SK-N-SH (cell line): Measurements from ENCODE around the gene SFXN1. TPM values are rescaled to one million over a fixed set of nuclear protein-coding genes. Genes with fewer than 3 reads are reported as not detected.

Experiments used
- CTCF ChIA-PET: fragments of 300-600, 350-600 bp; formaldehyde crosslinking; extraction: SDS; loops from one replicate; lab custom pipeline; 2021; lab: Yijun Ruan, JAX
- POLR2A ChIA-PET: fragments of 350-600 bp; sonication (Branson Sonifier 250); formaldehyde crosslinking; extraction: SDS; loops from one replicate; lab custom pipeline; 2020; ENCODE audit warnings: antibody characterized with exemption, inconsistent platforms; lab: Yijun Ruan, JAX
- DNase-seq: peaks from one replicate; pipeline ENCODE4 v3.0.0; 2012
- H2AFZ ChIP-seq: fragments of 200-600 bp; sonication (generic); 2 replicates; pipeline ENCODE4 v1.8.1; 2016; ENCODE audit warnings: antibody characterized with exemption, mild to moderate bottlenecking, low read depth
- H3F3A ChIP-seq: fragments of 200-600 bp; sonication (generic); replicated peaks from 2 replicates; pipeline ENCODE3; 2016; ENCODE audit warnings: antibody characterized with exemption, mild to moderate bottlenecking; ENCODE audit not compliant: insufficient read depth
- H3K27ac ChIP-seq, 2 experiments: fragments of 200-500 bp in 1 of 2; fragments of 200-600 bp in 1 of 2; sonication (Bioruptor generic) in 1 of 2; sonication (generic), shearing (Covaris generic) in 1 of 2; 2 replicates each; pipeline versions ENCODE4 v1.5.1 to v1.6.1; 2014 to 2016; ENCODE audit warnings: low read depth in 2 of 2, inconsistent platforms in 1 of 2, low read length in 1 of 2, mild to moderate bottlenecking in 1 of 2, mixed read lengths in 1 of 2
- H3K27me3 ChIP-seq: fragments of 200-600 bp; sonication (generic), shearing (Covaris generic); 2 replicates; pipeline ENCODE4 v1.6.1; 2016; ENCODE audit warnings: mixed run types; ENCODE audit not compliant: insufficient read depth
- H3K36me3 ChIP-seq, 2 experiments: fragments of 200-500 bp in 1 of 2; fragments of 200-600 bp in 1 of 2; sonication (Bioruptor generic) in 1 of 2; sonication (generic) in 1 of 2; replicated peaks in 1 of 2; 2 replicates each; pipeline versions ENCODE3 to v1.5.1; 2014 to 2016; ENCODE audit warnings: low read length in 1 of 2, mild to moderate bottlenecking in 1 of 2; ENCODE audit not compliant: insufficient read depth in 2 of 2, control insufficient read depth in 1 of 2
- H3K4me1 ChIP-seq, 2 experiments: fragments of 200-500 bp in 1 of 2; fragments of 200-600 bp in 1 of 2; sonication (Bioruptor generic) in 1 of 2; sonication (generic), shearing (Covaris generic) in 1 of 2; 2 replicates each; pipeline versions ENCODE4 v1.5.1 to v1.6.1; 2014 to 2016; ENCODE audit warnings: low read depth in 1 of 2, low read length in 1 of 2, mixed run types in 1 of 2; ENCODE audit not compliant: insufficient read depth in 2 of 2, control insufficient read depth in 1 of 2
- H3K4me2 ChIP-seq: fragments of 200-600 bp; sonication (generic), shearing (Covaris generic); 2 replicates; pipeline ENCODE4 v1.6.1; 2017; ENCODE audit warnings: mixed run types
- H3K4me3 ChIP-seq, 2 experiments: fragments of 200-500 bp in 1 of 2; fragments of 200-600 bp in 1 of 2; sonication (Bioruptor generic) in 1 of 2; sonication (generic), shearing (Covaris generic) in 1 of 2; 2 replicates each; pipeline versions ENCODE4 v1.5.1 to v1.8.1; 2014 to 2016; ENCODE audit warnings: low read depth in 2 of 2, inconsistent platforms in 1 of 2, low read length in 1 of 2, mild to moderate bottlenecking in 1 of 2, mixed read lengths in 1 of 2, moderate library complexity in 1 of 2
- H3K79me2 ChIP-seq: fragments of 200-600 bp; sonication (generic); 2 replicates; pipeline ENCODE4 v1.8.1; 2017; ENCODE audit warnings: mild to moderate bottlenecking; ENCODE audit not compliant: insufficient read depth
- H3K9ac ChIP-seq: fragments of 200-600 bp; sonication (generic); 2 replicates; pipeline ENCODE4 v1.6.1; 2017; ENCODE audit warnings: mixed run types
- H3K9me2 ChIP-seq: fragments of 200-600 bp; sonication (generic); 2 replicates; pipeline ENCODE4 v1.6.1; 2017; ENCODE audit warnings: mixed run types
- H3K9me3 ChIP-seq: fragments of 200-600 bp; sonication (generic); 2 replicates; pipeline ENCODE4 v1.6.1; 2017; ENCODE audit warnings: mixed run types, mild to moderate bottlenecking, moderate library complexity
- H4K20me1 ChIP-seq: fragments of 200-600 bp; sonication (generic); 2 replicates; pipeline ENCODE4 v1.6.1; 2017; ENCODE audit warnings: mild to moderate bottlenecking, mixed run types; ENCODE audit not compliant: insufficient read depth
- CHD2 ChIP-seq: fragments of 150-350 bp; IDR thresholded peaks from 2 replicates; pipeline ENCODE4 v1.6.1; 2018; ENCODE audit warnings: low read length; ENCODE audit not compliant: partially characterized antibody
- EP300 ChIP-seq, 2 experiments: IDR thresholded peaks; 2 replicates each; pipeline versions ENCODE4 v1.4.0 to v1.6.1; 2012; ENCODE audit warnings: borderline replicate concordance in 1 of 2, low read depth in 1 of 2, low read length in 1 of 2
- FOXJ3 ChIP-seq: sonication (generic); formaldehyde crosslinking; IDR thresholded peaks from 2 replicates; pipeline ENCODE4 v1.5.1; 2020; ENCODE audit warnings: mild to moderate bottlenecking, missing genetic modification reagents
- IRF3 ChIP-seq: fragments of 150-350 bp; IDR thresholded peaks from 2 replicates; pipeline ENCODE4 v1.6.1; 2016; ENCODE audit warnings: mild to moderate bottlenecking, low read depth, low read length
- JUND ChIP-seq: IDR thresholded peaks from 2 replicates; pipeline ENCODE4 v1.4.0; 2012
- MAX ChIP-seq: IDR thresholded peaks from 2 replicates; pipeline ENCODE4 v1.4.0; 2012; ENCODE audit warnings: low read depth
- MXI1 ChIP-seq: IDR thresholded peaks from 2 replicates; pipeline ENCODE4 v1.6.1; 2012; ENCODE audit warnings: mild to moderate bottlenecking, low read depth, low read length, improper control_type of control experiment
- NFIC ChIP-seq: IDR thresholded peaks from 2 replicates; pipeline ENCODE4 v1.4.0; 2012; ENCODE audit warnings: borderline replicate concordance
- NRF1 ChIP-seq: IDR thresholded peaks from 2 replicates; pipeline ENCODE4 v1.6.1; 2012; ENCODE audit warnings: low read depth, mild to moderate bottlenecking, low read length
- RAD21 ChIP-seq: IDR thresholded peaks from 2 replicates; pipeline ENCODE4 v1.6.1; 2012; ENCODE audit warnings: mild to moderate bottlenecking, low read length
- RCOR1 ChIP-seq: fragments of 150-350 bp; IDR thresholded peaks from 2 replicates; pipeline ENCODE4 v1.6.1; 2017; ENCODE audit warnings: antibody characterized with exemption, low read length
- SIN3A ChIP-seq: IDR thresholded peaks from 2 replicates; pipeline ENCODE4 v1.6.1; 2012; ENCODE audit warnings: low read depth, mild to moderate bottlenecking, low read length, moderate library complexity, borderline replicate concordance
- TCF12 ChIP-seq: IDR thresholded peaks from 2 replicates; pipeline ENCODE4 v1.4.0; 2012
- TEAD4 ChIP-seq: IDR thresholded peaks from 2 replicates; pipeline ENCODE4 v1.4.0; 2012; ENCODE audit warnings: mild to moderate bottlenecking, borderline replicate concordance; ENCODE audit not compliant: insufficient read depth
- USF1 ChIP-seq: IDR thresholded peaks from 2 replicates; pipeline ENCODE4 v1.4.0; 2012; ENCODE audit warnings: low read depth, borderline replicate concordance
- YY1 ChIP-seq: IDR thresholded peaks from 2 replicates; pipeline ENCODE4 v1.4.0; 2012; ENCODE audit warnings: low read depth, mild to moderate bottlenecking
- WGBS: methylation state at CpG from one replicate; pipeline ENCODE4 v1.1.6; 2017; ENCODE audit warnings: low lambda C conversion rate; 5-methylcytosine and 5-hydroxymethylcytosine counted together
- polyA plus RNA-seq, 3 experiments: library from polyadenylated mRNA; depleted of rRNA; stranded (reverse); fragments of >200 nt; gene quantifications; 2 replicates each; pipeline ENCODE4 v1.2.3, GENCODE V29; 2012

SFXN1 gene
- polyA plus RNA-seq, 1 of the 3 experiments (the other 2 are of a cell fraction): 73.6 TPM

DNA sequence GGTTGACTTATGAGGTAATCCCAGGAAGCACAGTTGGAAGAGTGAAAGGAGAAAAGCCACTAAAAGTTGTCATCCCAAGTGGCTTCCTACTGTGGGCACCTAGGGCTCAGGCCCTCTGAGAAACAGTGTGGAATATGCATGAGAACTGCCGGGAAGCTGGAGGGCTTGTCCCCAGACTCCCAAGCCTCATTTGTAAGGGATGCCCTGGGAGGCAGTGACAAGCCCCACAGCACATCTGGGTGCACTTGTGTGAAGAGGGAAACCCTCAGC is 64.5 kb downstream of the SFXN1 start:
- no peak for DNase-seq
- no peak overlapping the region for H3K4me2 ChIP-seq
- TF ChIP-seq FOXJ3 (CRISPR knock-in tag) (no peak), SIN3A (no peak), RAD21 (no peak), CHD2 (no peak), TEAD4 (no peak), YY1 (no peak), EP300 (IDR thresholded peaks at IDR 0.05; ENCODE audit: borderline replicate concordance in 1 of 2, low read depth in 1 of 2, low read length in 1 of 2) (no peak), NRF1 (no peak)
- TF ChIP-seq, all 33 proteins: peak for 0
- Histone ChIP-seq H3K9me3 (no peaks in the 10 kb centered on the region), H3K9me2 (no peaks in the 10 kb centered on the region), H3K36me3 (no peaks in the 10 kb centered on the region), H4K20me1 (no peaks in the 10 kb centered on the region), H3K4me3 (no peak overlapping the region), H3K4me1 (peaks cover 0 to 6% of the 10 kb centered on the region in 2 experiments; a peak in 1 of 4 replicates), H3K79me2 (no peaks in the 10 kb centered on the region), H3K27me3 (no peaks in the 10 kb centered on the region; the same call in 1 of the 2 replicates), H3K27ac (no peak overlapping the region), H2AFZ (no peak overlapping the region), H3K9ac (no peak overlapping the region), H3F3A (no peaks in the 10 kb centered on the region)
- WGBS: 89% methylated on average over 1 of the region's 1 CpG
- ChIA-PET CTCF (interaction anchor here (1.8 kb wide), 2 partner anchors 9 to 186 kb away, joined by 11 to 18 read pairs; no protein-coding TSS in a partner anchor), POLR2A (no interaction called here)

DNA sequence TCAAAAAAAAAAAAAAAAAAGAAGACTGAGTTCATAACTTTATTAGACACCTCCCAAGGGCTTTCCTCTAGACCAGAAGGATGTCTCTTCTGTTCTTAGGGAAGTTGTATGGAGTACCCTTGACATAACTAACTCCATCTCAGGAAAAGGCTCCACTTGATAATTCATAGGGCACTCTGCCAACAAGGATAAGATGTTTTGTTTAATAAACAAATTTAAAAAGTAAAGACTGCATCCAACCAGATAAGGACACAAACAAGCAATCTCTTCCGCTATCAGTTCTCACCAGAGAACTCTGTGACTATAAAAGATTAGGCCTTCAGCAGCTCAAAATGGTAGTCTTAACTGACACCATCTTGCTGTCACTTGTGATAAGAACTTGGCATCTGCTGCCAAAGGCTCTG is 65.8 kb downstream of the SFXN1 start:
- Histone ChIP-seq H3K36me3 (no peaks in the 10 kb centered on the region), H3K9ac (no peak overlapping the region), H3K4me1 (peaks cover 0 to 6% of the 10 kb centered on the region in 2 experiments; a peak in 1 of 4 replicates), H3K27me3 (no peaks in the 10 kb centered on the region; the same call in 1 of the 2 replicates), H3F3A (no peaks in the 10 kb centered on the region), H3K27ac (no peak overlapping the region), H2AFZ (no peak overlapping the region), H3K79me2 (no peaks in the 10 kb centered on the region), H3K9me3 (no peaks in the 10 kb centered on the region), H3K9me2 (no peaks in the 10 kb centered on the region), H3K4me3 (no peak overlapping the region), H4K20me1 (no peaks in the 10 kb centered on the region), H3K4me2 (no peak overlapping the region)
- CTCF ChIA-PET: interaction anchor here (3.1 kb wide), 1 partner anchor 10 kb away, joined by 19 read pairs; no protein-coding TSS in a partner anchor
- TF ChIP-seq MXI1 (no peak), YY1 (no peak), USF1 (no peak), TCF12 (no peak), NFIC (no peak), MAX (no peak), IRF3 (no peak), JUND (no peak), RCOR1 (no peak)
- POLR2A ChIA-PET: no interaction called here
- 62% methylated on average over 1 of the region's 1 CpG for WGBS
- DNase-seq: no peak
